MCF 10A (cell line): ENCODE data around the gene MAD1L1. TPM values are rescaled to one million over a fixed set of nuclear protein-coding genes. Genes with fewer than 3 reads are reported as not detected.

Source experiments
- BruUV-seq: library from RNA; stranded (reverse); fragments of 400-500 nt; replicated peaks from 2 replicates; lab custom pipeline; 2021; lab: Mats Ljungman, UMichigan
- CTCF ChIA-PET: fragments of 300-600 bp; sonication (Branson Sonifier 250); formaldehyde crosslinking; extraction: SDS; loops from one replicate; lab custom pipeline; 2021; ENCODE audit warnings: antibody characterized with exemption, inconsistent platforms; lab: Yijun Ruan, JAX
- POLR2A ChIA-PET: fragments of 300-600, 350-650 bp; sonication (Branson Sonifier 250); formaldehyde crosslinking; extraction: SDS; loops from one replicate; lab custom pipeline; 2020; ENCODE audit warnings: antibody characterized with exemption, inconsistent platforms; lab: Yijun Ruan, JAX
- DNase-seq: peaks from one replicate; pipeline ENCODE4 v3.0.0-alpha.2; 2018; ENCODE audit not compliant: unreplicated experiment
- H3K27ac Mint-ChIP-seq: one replicate; pipeline ENCODE4 v1.8.0; 2022; ENCODE audit warnings: mild to moderate bottlenecking, low read depth, mixed read lengths; ENCODE audit not compliant: unreplicated experiment
- H3K27me3 Mint-ChIP-seq: one replicate; pipeline ENCODE4 v1.8.0; 2022; ENCODE audit warnings: mixed read lengths; ENCODE audit not compliant: insufficient read depth, unreplicated experiment
- H3K36me3 Mint-ChIP-seq: one replicate; pipeline ENCODE4 v1.8.0; 2022; ENCODE audit warnings: mild to moderate bottlenecking, moderate library complexity, mixed read lengths; ENCODE audit not compliant: insufficient read depth, unreplicated experiment
- H3K4me1 Mint-ChIP-seq: one replicate; pipeline ENCODE4 v1.8.0; 2022; ENCODE audit warnings: mixed read lengths; ENCODE audit not compliant: insufficient read depth, unreplicated experiment
- H3K4me3 Mint-ChIP-seq: one replicate; pipeline ENCODE4 v1.8.0; 2022; ENCODE audit warnings: mild to moderate bottlenecking, moderate library complexity, mixed read lengths; ENCODE audit not compliant: unreplicated experiment
- H3K9me3 Mint-ChIP-seq: one replicate; pipeline ENCODE4 v1.8.0; 2022; ENCODE audit warnings: mixed read lengths; ENCODE audit not compliant: unreplicated experiment
- CTCF ChIP-seq: fragments of 200-600 bp; IDR thresholded peaks from one replicate; pipeline ENCODE4 v1.8.0; 2022; ENCODE audit warnings: antibody characterized with exemption, mild to moderate bottlenecking; ENCODE audit not compliant: unreplicated experiment
- intact Hi-C: fragments of 100-400 bp; cut with micrococcal nuclease; formaldehyde crosslinking; loops from 2 replicates; pipeline ENCODE4 v1.14.1; 2022
- total RNA-seq: library from RNA; stranded (reverse); gene quantifications from 2 replicates; pipeline ENCODE4 v1.2.3, GENCODE V29; 2022

MAD1L1 gene
- total RNA-seq, 1 experiment from 2014 or later = 25.2 TPM

GRCh38 chr7:2204446-2204845 is 28.3 kb downstream of the MAD1L1 start:
- H3K27me3 Mint-ChIP-seq = no peaks in the 10 kb centered on the region
- H3K36me3 Mint-ChIP-seq = peaks cover 12% of the 10 kb centered on the region
- no TSS peak for BruUV-seq
- ChIA-PET CTCF (no interaction called here), POLR2A (interaction anchor here (0.6 kb wide), 1 partner anchor 22 kb away, joined by 3 read pairs; no protein-coding TSS in a partner anchor)
- no peak for TF ChIP-seq CTCF
- H3K27ac Mint-ChIP-seq = no peak overlapping the region
- intact Hi-C loops = loop anchor here (10.0 kb wide), 1 partner anchor 540 kb away; no protein-coding TSS in a partner anchor
- H3K9me3 Mint-ChIP-seq = no peaks in the 10 kb centered on the region
- no peaks in the 10 kb centered on the region for H3K4me1 Mint-ChIP-seq
- DNase-seq = no peak
- no peak overlapping the region for H3K4me3 Mint-ChIP-seq

GRCh38 chr7:2203766-2204300 is 28.9 kb downstream of the MAD1L1 start:
- CTCF ChIA-PET = interaction anchor here (0.8 kb wide), 1 partner anchor 144 kb away, joined by 3 read pairs; no protein-coding TSS in a partner anchor
- Mint-ChIP-seq H3K4me1 (no peaks in the 10 kb centered on the region), H3K4me3 (no peak overlapping the region), H3K9me3 (no peaks in the 10 kb centered on the region), H3K27me3 (no peaks in the 10 kb centered on the region), H3K27ac (no peak overlapping the region), H3K36me3 (peaks cover 15% of the 10 kb centered on the region)
- intact Hi-C loops = loop anchor here (10.0 kb wide), 1 partner anchor 539 kb away; no protein-coding TSS in a partner anchor
- POLR2A ChIA-PET = interaction anchor here (0.7 kb wide), 1 partner anchor 11 kb away, joined by 3 read pairs; no protein-coding TSS in a partner anchor
- no TSS peak for BruUV-seq
- no peak for DNase-seq
- TF ChIP-seq CTCF = no peak

- peaks cover 15% of the 10 kb centered on the region for H3K36me3 Mint-ChIP-seq
- BruUV-seq = no TSS peak
- ChIA-PET CTCF (interaction anchor here (0.8 kb wide), 1 partner anchor 145 kb away, joined by 3 read pairs; no protein-coding TSS in a partner anchor), POLR2A (interaction anchor here (0.7 kb wide), 1 partner anchor 12 kb away, joined by 3 read pairs; no protein-coding TSS in a partner anchor)
- no peaks in the 10 kb centered on the region for H3K27me3 Mint-ChIP-seq
- no peaks in the 10 kb centered on the region for H3K4me1 Mint-ChIP-seq
- no peaks in the 10 kb centered on the region for H3K9me3 Mint-ChIP-seq
- H3K27ac Mint-ChIP-seq = no peak overlapping the region
- intact Hi-C loops = loop anchor here (10.0 kb wide), 1 partner anchor 538 kb away; no protein-coding TSS in a partner anchor
- TF ChIP-seq CTCF = no peak
- no peak for DNase-seq
- H3K4me3 Mint-ChIP-seq = no peak overlapping the region
These were observed 29.6 kb downstream of the MAD1L1 start for GRCh38 chr7:2202901-2203765.

- H3K27me3 Mint-ChIP-seq = no peaks in the 10 kb centered on the region
- ChIA-PET CTCF (no interaction called here), POLR2A (interaction anchor here (1.3 kb wide), 1 partner anchor 12 kb away, joined by 3 read pairs; no protein-coding TSS in a partner anchor)
- H3K4me1 Mint-ChIP-seq = no peaks in the 10 kb centered on the region
- no TSS peak for BruUV-seq
- DNase-seq = no peak
- H3K9me3 Mint-ChIP-seq = no peaks in the 10 kb centered on the region
- H3K36me3 Mint-ChIP-seq = peaks cover 15% of the 10 kb centered on the region
- no peak overlapping the region for H3K4me3 Mint-ChIP-seq
- TF ChIP-seq CTCF = no peak
- intact Hi-C loops = loop anchor here (10.0 kb wide), 1 partner anchor 538 kb away; no protein-coding TSS in a partner anchor
- H3K27ac Mint-ChIP-seq = no peak overlapping the region
These were observed 30.4 kb downstream of the MAD1L1 start for GRCh38 chr7:2202361-2202761.
